ENCODE data around the gene ATXN1.

ATXN1 gene

GRCh38 chr6:16496991-16497801 is 264.1 kb downstream of the ATXN1 start:
- Histone ChIP-seq H3K4ac (ENCODE audit: low read depth, low read length) (no peak overlapping the region), H3K79me2 (ENCODE audit: control insufficient read depth, insufficient read depth, low read length) (no peaks in the 10 kb centered on the region), H3K4me1 (ENCODE audit: control insufficient read depth, low read depth, low read length) (peaks cover 4% of the 10 kb centered on the region), H3K36me3 (ENCODE audit: control insufficient read depth, insufficient read depth, low read length) (no peaks in the 10 kb centered on the region), H3K27ac (ENCODE audit: low read depth, low read length) (no peak overlapping the region), H2BK15ac (replicated peaks; ENCODE audit: low read depth) (no peak overlapping the region), H3K18ac (ENCODE audit: low read length) (no peak overlapping the region), H4K5ac (ENCODE audit: low read length) (no peak overlapping the region), H3K9ac (ENCODE audit: low read length) (no peak overlapping the region), H4K8ac (ENCODE audit: low read depth, low read length) (no peak overlapping the region), H3K56ac (ENCODE audit: low read length) (no peak overlapping the region), H2BK120ac (ENCODE audit: low read depth, low read length) (no peak overlapping the region), H3K79me1 (ENCODE audit: low read length) (no peaks in the 10 kb centered on the region), H3K4me2 (ENCODE audit: low read length) (no peak overlapping the region), H3K23ac (ENCODE audit: low read length) (no peak overlapping the region), H3K4me3 (ENCODE audit: low read length) (no peak overlapping the region), H2BK5ac (ENCODE audit: low read length) (no peak overlapping the region), H3K27me3 (ENCODE audit: insufficient read depth, low read length, poor library complexity) (no peaks in the 10 kb centered on the region), H2AK5ac (ENCODE audit: low read length) (no peak overlapping the region)
- no CpG with 5 or more reads among the region's 11 CpGs for WGBS (ENCODE audit: extremely low coverage, insufficient coverage, low lambda C conversion rate)
- peak; percentile 46 for DNase-seq

DNA sequence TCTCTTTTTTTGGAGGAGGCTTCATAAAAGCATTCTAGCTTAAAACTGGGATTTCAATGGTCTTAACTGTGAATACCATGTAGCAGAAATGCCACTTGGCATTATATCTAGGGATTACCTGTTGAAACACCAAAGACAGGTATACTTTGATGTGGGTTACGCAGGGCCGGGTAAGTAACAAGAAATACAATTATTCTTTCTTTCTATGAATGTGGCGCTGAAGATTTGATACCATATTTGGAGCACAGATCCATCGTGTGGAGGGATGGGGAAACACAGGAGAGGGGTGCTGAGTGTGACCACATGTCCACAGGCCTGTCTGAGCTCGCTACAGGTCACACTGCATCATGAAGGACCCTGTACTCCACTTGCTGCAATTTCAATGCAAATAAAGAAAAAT is 265.1 kb downstream of the ATXN1 start:
- Histone ChIP-seq H3K18ac (ENCODE audit: low read length) (no peak overlapping the region), H3K27ac (ENCODE audit: low read depth, low read length) (no peak overlapping the region)

GRCh38 chr6:16494793-16495192 is 266.5 kb downstream of the ATXN1 start:
- Histone ChIP-seq H2AK5ac (ENCODE audit: low read length) (no peak overlapping the region), H3K79me1 (ENCODE audit: low read length) (no peaks in the 10 kb centered on the region), H3K4me1 (ENCODE audit: control insufficient read depth, low read depth, low read length) (peaks cover 4% of the 10 kb centered on the region), H3K36me3 (ENCODE audit: control insufficient read depth, insufficient read depth, low read length) (no peaks in the 10 kb centered on the region), H3K27ac (ENCODE audit: low read depth, low read length) (no peak overlapping the region), H4K8ac (ENCODE audit: low read depth, low read length) (no peak overlapping the region), H3K79me2 (ENCODE audit: control insufficient read depth, insufficient read depth, low read length) (no peaks in the 10 kb centered on the region), H3K18ac (ENCODE audit: low read length) (no peak overlapping the region), H3K23ac (ENCODE audit: low read length) (no peak overlapping the region), H3K4ac (ENCODE audit: low read depth, low read length) (no peak overlapping the region), H2BK15ac (replicated peaks; ENCODE audit: low read depth) (no peak overlapping the region), H3K4me2 (ENCODE audit: low read length) (no peak overlapping the region), H3K9ac (ENCODE audit: low read length) (no peak overlapping the region), H3K27me3 (ENCODE audit: insufficient read depth, low read length, poor library complexity) (no peaks in the 10 kb centered on the region), H4K5ac (ENCODE audit: low read length) (no peak overlapping the region), H2BK120ac (ENCODE audit: low read depth, low read length) (no peak overlapping the region), H3K4me3 (ENCODE audit: low read length) (no peak overlapping the region), H2BK5ac (ENCODE audit: low read length) (no peak overlapping the region), H3K56ac (ENCODE audit: low read length) (no peak overlapping the region)
- no CpG with 5 or more reads among the region's 3 CpGs for WGBS (ENCODE audit: extremely low coverage, insufficient coverage, low lambda C conversion rate)
- peak; percentile 69 for DNase-seq

More for the DNA sequence above, 265.1 kb downstream of the ATXN1 start:
- Histone ChIP-seq H3K79me2 (ENCODE audit: control insufficient read depth, insufficient read depth, low read length) (no peaks in the 10 kb centered on the region), H3K4me1 (ENCODE audit: control insufficient read depth, low read depth, low read length) (peaks cover 4% of the 10 kb centered on the region), H3K23ac (ENCODE audit: low read length) (no peak overlapping the region), H3K4me3 (ENCODE audit: low read length) (no peak overlapping the region), H3K9ac (ENCODE audit: low read length) (no peak overlapping the region), H3K27me3 (ENCODE audit: insufficient read depth, low read length, poor library complexity) (no peaks in the 10 kb centered on the region), H3K56ac (ENCODE audit: low read length) (no peak overlapping the region), H3K79me1 (ENCODE audit: low read length) (no peaks in the 10 kb centered on the region), H2BK15ac (replicated peaks; ENCODE audit: low read depth) (no peak overlapping the region), H2BK5ac (ENCODE audit: low read length) (no peak overlapping the region), H3K4me2 (ENCODE audit: low read length) (no peak overlapping the region), H2BK120ac (ENCODE audit: low read depth, low read length) (no peak overlapping the region), H3K36me3 (ENCODE audit: control insufficient read depth, insufficient read depth, low read length) (no peaks in the 10 kb centered on the region), H4K5ac (ENCODE audit: low read length) (no peak overlapping the region), H3K4ac (ENCODE audit: low read depth, low read length) (no peak overlapping the region), H4K8ac (ENCODE audit: low read depth, low read length) (no peak overlapping the region), H2AK5ac (ENCODE audit: low read length) (no peak overlapping the region)
- no CpG with 5 or more reads among the region's 5 CpGs for WGBS (ENCODE audit: extremely low coverage, insufficient coverage, low lambda C conversion rate)
- peak; percentile 18 for DNase-seq

DNA sequence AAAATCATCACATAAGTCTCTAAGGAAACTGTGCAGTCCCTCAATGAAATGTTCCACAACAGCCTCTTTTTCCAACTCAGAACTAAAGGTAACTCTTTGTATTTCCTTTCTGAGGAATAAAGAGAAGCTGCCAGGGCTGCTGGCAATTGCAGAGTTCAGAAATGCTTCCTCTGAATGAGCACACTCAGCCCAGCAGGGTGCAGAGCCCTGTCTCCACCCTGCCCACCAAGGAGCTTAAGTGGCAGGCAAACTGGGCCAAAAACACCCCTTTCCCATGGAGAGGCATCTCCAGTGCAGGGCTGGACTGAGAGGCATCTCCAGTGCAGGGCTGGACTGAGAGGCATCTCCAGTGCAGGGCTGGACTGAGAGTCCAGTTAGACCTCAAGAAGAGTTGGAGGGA is 267.5 kb downstream of the ATXN1 start:
- H3K79me1 ChIP-seq (ENCODE audit: low read length) = no peaks in the 10 kb centered on the region
- no peak overlapping the region for H4K8ac ChIP-seq (ENCODE audit: low read depth, low read length)
- no peak overlapping the region for H2BK120ac ChIP-seq (ENCODE audit: low read depth, low read length)
- no peak overlapping the region for H3K4ac ChIP-seq (ENCODE audit: low read depth, low read length)
- no peak overlapping the region for H2BK5ac ChIP-seq (ENCODE audit: low read length)
- H3K4me1 ChIP-seq (ENCODE audit: control insufficient read depth, low read depth, low read length) = peaks cover 4% of the 10 kb centered on the region
- H3K27me3 ChIP-seq (ENCODE audit: insufficient read depth, low read length, poor library complexity) = no peaks in the 10 kb centered on the region
- H3K23ac ChIP-seq (ENCODE audit: low read length) = no peak overlapping the region
- H3K4me2 ChIP-seq (ENCODE audit: low read length) = no peak overlapping the region
- H3K56ac ChIP-seq (ENCODE audit: low read length) = no peak overlapping the region
- H3K9ac ChIP-seq (ENCODE audit: low read length) = no peak overlapping the region
- H3K36me3 ChIP-seq (ENCODE audit: control insufficient read depth, insufficient read depth, low read length) = no peaks in the 10 kb centered on the region
- no peaks in the 10 kb centered on the region for H3K79me2 ChIP-seq (ENCODE audit: control insufficient read depth, insufficient read depth, low read length)
- H3K4me3 ChIP-seq (ENCODE audit: low read length) = no peak overlapping the region
- no peak for DNase-seq
- no peak overlapping the region for H3K27ac ChIP-seq (ENCODE audit: low read depth, low read length)
- no peak overlapping the region for H2AK5ac ChIP-seq (ENCODE audit: low read length)
- no peak overlapping the region for H2BK15ac ChIP-seq (replicated peaks; ENCODE audit: low read depth)
- H4K5ac ChIP-seq (ENCODE audit: low read length) = no peak overlapping the region
- H3K18ac ChIP-seq (ENCODE audit: low read length) = no peak overlapping the region

DNA sequence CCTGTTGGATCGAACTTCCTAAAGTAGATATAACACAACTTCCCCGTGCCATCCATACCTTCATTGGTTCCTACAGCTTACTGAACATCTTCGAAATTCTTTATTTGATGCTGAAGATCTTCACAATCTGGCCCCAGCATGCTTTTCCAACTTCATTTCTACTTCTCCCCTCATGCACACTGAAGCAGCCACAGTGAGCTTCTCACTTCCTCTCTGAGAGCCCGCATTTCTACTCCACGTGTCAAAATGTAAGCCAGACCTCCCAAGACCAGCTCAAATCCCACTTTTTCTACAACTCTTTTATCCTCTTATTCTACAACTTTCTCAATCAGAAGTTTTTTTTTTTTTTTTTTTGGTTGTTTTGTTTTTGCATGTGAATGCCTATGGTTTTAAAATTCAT is 268.1 kb downstream of the ATXN1 start:
- H3K36me3 ChIP-seq (ENCODE audit: control insufficient read depth, insufficient read depth, low read length) = no peaks in the 10 kb centered on the region

More for the DNA sequence above, 268.1 kb downstream of the ATXN1 start:
- Histone ChIP-seq H4K5ac (ENCODE audit: low read length) (no peak overlapping the region), H4K8ac (ENCODE audit: low read depth, low read length) (no peak overlapping the region), H3K18ac (ENCODE audit: low read length) (no peak overlapping the region), H3K23ac (ENCODE audit: low read length) (no peak overlapping the region), H3K4me3 (ENCODE audit: low read length) (no peak overlapping the region), H3K27ac (ENCODE audit: low read depth, low read length) (no peak overlapping the region), H3K4me2 (ENCODE audit: low read length) (no peak overlapping the region), H3K4ac (ENCODE audit: low read depth, low read length) (no peak overlapping the region), H2BK15ac (replicated peaks; ENCODE audit: low read depth) (no peak overlapping the region), H3K27me3 (ENCODE audit: insufficient read depth, low read length, poor library complexity) (no peaks in the 10 kb centered on the region), H3K79me1 (ENCODE audit: low read length) (no peaks in the 10 kb centered on the region), H3K79me2 (ENCODE audit: control insufficient read depth, insufficient read depth, low read length) (no peaks in the 10 kb centered on the region), H2AK5ac (ENCODE audit: low read length) (no peak overlapping the region), H3K4me1 (ENCODE audit: control insufficient read depth, low read depth, low read length) (peaks cover 4% of the 10 kb centered on the region), H2BK5ac (ENCODE audit: low read length) (no peak overlapping the region), H2BK120ac (ENCODE audit: low read depth, low read length) (no peak overlapping the region), H3K56ac (ENCODE audit: low read length) (no peak overlapping the region), H3K9ac (ENCODE audit: low read length) (no peak overlapping the region)
- WGBS (ENCODE audit: extremely low coverage, insufficient coverage, low lambda C conversion rate) = no CpG with 5 or more reads among the region's 5 CpGs
- DNase-seq = no peak
